ENCODE measurements around the gene PTDSS2. TPM values are rescaled to one million over a fixed set of nuclear protein-coding genes. Genes with fewer than 3 reads are reported as not detected.

PTDSS2 gene
- total and polyA plus RNA-seq, 2 of the 13 experiments (the other 11 are each of a cell fraction or from before 2014, with no cell fraction given), result 21.7 to 26.4 TPM

- TF ChIP-seq BCL6 (CRISPR knock-in tag; IDR thresholded peaks at IDR 0.05), result no peak; the same call in 1 of the 2 replicates
- peak; percentile 51; the same call in 1 of the 2 replicates for TF ChIP-seq THAP9 (CRISPR knock-in tag; IDR thresholded peaks at IDR 0.05; ENCODE audit: borderline replicate concordance)
- TF ChIP-seq DNMT3B (CRISPR knock-in tag; conservative IDR thresholded peaks at IDR 0.05), result no peak
- peak; percentile 74 for TF ChIP-seq THAP11 (CRISPR knock-in tag; IDR thresholded peaks at IDR 0.05)
- peak; percentile 48; the same call in 1 of the 2 replicates for TF ChIP-seq ETV5 (CRISPR knock-in tag; IDR thresholded peaks at IDR 0.05; ENCODE audit: borderline replicate concordance)
- no peak for TF ChIP-seq ZNF850 (CRISPR knock-in tag; conservative IDR thresholded peaks at IDR 0.05)
- peak; percentile 71 for TF ChIP-seq KAT8 (CRISPR knock-in tag; IDR thresholded peaks at IDR 0.05)
- no peak for TF ChIP-seq ZBTB20 (CRISPR knock-in tag; IDR thresholded peaks at IDR 0.05; ENCODE audit: borderline replicate concordance, low read depth)
- TF ChIP-seq ZNF232 (CRISPR knock-in tag; IDR thresholded peaks at IDR 0.05; ENCODE audit: borderline replicate concordance), result 0 out of 2 replicates have a peak, but pooled peaks have one; percentile 42
- peak; percentile 89 for TF ChIP-seq ZFY (CRISPR knock-in tag; IDR thresholded peaks at IDR 0.05)
- peak; percentile 83 for TF ChIP-seq GMEB1 (CRISPR knock-in tag; IDR thresholded peaks at IDR 0.05; ENCODE audit: borderline replicate concordance)
- TF ChIP-seq NKX3-1 (CRISPR knock-in tag; IDR thresholded peaks at IDR 0.05), result peak; percentile 49; the same call in 1 of the 2 replicates
- TF ChIP-seq SOX13 (IDR thresholded peaks at IDR 0.05), result no peak
- no peak for TF ChIP-seq SOX13 (CRISPR knock-in tag; conservative IDR thresholded peaks at IDR 0.05 in 1 of 2, IDR thresholded peaks at IDR 0.05 in 1 of 2)
- peak; percentile 70; the same call in 1 of the 2 replicates for TF ChIP-seq ARID4A (CRISPR knock-in tag; IDR thresholded peaks at IDR 0.05; ENCODE audit: borderline replicate concordance)
- TF ChIP-seq ZBTB7A (CRISPR knock-in tag; IDR thresholded peaks at IDR 0.05), result 0 out of 2 replicates have a peak, but pooled peaks have one; percentile 30
- no peak for TF ChIP-seq HIC2 (CRISPR knock-in tag; IDR thresholded peaks at IDR 0.05; ENCODE audit: low read depth)
- TF ChIP-seq RAD21 (CRISPR knock-in tag; IDR thresholded peaks at IDR 0.05), result peak; percentile 25
Measured at GRCh38 chr11:535519-536454, 85.7 kb downstream of the PTDSS2 start, which contains the start of gene HRAS (continued).
